ENCODE data around the gene RNF130.
"Not testable (repeated sequence)": the region's sequence is repeated elsewhere in the genome, so short reads cannot be mapped to it uniquely, and the experiment has no call there.

RNF130 gene

DNA sequence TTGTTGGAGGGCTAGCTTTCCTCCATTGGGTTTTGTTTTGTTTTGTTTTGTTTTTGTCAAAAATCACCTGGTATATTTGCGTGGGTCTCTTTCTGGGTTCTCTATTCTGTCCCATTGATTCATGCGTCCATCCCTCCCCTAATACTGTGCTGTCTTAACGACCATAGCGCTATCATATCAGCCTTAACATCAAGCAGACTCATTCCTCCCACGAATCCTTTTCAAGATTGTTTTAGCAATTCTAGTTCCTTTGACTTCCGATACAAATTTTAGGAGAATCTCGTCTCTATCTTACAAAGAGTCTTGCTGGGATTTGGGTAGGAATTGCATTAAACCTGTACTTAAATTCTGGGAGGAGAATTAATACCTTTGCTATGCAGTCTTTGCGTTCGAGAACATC is 31.1 kb upstream of the RNF130 start:
- DNase-seq = no peak

DNA sequence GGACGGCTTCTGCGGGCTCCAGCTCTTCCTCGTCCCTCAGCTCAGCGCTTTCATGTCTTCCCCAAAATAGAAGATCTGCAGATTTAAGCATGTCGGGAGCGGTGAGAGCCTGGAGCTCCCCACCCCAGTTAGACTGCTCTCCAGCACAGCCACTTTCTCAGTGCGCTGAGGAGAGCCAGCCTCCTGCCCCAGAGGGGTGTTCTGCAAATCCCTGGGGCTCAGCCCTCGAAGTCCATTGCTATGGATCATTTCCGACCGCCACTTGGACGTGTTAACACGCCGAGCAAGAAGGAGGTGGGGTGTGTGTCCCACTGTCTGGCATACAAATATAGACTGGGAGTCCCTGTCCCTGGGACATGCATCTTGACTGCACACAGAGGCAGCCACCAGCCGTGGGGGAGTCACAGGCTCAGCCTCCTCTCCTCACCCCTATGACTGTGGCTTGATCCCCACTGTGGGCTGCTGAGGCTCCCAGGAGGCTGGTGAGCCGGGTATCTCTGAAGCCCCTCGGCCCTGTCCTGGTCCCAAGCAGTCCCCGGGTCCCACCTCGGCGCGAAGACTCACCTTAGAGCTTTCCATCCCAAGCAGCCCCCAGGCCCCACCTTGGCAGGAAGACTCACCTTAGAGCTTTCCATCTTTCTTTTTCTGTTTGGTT is 30.0 kb upstream of the RNF130 start:
- DNase-seq = no peak

DNA sequence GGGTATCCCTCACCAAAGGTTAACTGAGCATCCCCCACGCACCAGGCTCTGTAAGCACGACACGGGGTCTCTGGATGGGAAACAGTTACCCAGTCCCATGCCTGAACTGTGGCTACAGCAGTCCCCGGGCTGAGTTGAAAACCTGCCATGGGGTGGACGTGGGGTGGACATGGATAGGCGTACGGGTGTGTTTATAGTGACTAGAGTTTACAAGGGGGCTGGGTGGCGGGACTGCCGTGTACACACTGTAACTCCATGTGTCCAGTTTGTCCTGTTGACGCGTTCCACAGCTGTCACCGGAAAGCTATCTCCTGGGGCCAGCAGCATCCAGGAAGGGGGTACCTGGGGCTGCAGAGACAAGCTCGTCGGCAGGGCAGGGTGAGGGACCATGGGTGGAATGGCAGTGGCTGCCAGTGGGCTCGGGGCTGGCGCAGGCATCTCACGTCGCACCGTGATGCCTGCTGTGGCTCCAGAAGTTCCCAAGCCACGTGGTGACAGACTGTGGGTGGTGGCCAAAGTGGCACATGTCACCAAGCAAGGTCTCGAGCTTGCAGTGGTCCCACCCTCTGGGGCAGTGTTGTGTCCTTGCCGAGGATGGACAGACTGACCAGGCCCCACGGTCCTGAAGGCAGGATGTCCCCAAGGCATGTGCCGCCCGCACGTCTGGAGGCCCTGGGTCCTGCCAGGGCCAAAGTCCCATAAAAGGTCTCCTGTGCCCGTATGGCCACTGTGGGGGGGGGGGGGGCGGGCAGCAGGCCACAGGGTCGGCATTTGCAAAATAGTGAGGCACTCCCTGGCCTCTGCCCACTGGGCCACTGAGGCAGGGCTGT is 29.3 kb upstream of the RNF130 start:
- DNase-seq = no peak

DNA sequence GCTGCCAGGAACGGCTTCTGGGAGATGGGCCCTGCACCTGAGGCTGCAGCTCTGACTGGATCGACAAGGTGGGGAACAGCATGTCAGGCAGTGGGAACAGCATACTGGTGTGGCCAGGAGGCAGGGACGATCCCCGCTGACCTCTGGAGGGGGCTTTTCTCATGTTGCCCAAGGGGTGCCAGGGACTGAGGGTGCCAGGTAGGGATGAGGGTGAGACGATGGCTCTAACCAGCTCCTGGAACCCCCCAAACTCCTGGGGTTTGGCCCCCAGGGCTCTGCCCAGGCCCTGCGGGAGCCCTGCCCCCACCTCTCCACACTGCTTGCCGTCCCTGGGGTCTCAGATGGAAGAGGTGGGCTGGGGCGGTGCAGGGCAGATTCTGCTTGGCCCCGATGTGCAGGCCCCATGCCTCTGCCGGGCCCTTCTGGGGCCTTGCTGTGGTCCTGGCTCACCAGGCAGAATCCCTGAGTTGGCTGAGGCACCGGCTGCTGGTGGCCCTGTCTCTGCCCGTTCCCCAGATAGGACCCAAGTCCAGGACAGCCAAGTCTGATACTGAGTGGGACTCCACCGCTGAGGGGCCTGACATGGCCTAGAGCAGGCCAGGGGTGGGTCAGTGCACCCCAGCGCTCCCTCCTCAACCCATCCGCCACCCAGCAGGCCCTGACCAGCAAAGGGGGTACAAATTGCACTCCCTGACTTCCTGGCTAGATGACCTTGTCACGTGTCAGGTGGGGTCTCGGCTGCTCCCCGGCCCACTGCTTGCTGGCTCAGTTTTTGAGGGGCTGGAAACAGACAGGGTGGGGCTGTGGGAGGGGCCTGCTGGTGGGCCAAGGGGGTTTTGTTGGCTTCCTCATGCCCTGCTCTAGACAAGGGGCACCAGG is 28.4 kb upstream of the RNF130 start:
- no peak for DNase-seq

DNA sequence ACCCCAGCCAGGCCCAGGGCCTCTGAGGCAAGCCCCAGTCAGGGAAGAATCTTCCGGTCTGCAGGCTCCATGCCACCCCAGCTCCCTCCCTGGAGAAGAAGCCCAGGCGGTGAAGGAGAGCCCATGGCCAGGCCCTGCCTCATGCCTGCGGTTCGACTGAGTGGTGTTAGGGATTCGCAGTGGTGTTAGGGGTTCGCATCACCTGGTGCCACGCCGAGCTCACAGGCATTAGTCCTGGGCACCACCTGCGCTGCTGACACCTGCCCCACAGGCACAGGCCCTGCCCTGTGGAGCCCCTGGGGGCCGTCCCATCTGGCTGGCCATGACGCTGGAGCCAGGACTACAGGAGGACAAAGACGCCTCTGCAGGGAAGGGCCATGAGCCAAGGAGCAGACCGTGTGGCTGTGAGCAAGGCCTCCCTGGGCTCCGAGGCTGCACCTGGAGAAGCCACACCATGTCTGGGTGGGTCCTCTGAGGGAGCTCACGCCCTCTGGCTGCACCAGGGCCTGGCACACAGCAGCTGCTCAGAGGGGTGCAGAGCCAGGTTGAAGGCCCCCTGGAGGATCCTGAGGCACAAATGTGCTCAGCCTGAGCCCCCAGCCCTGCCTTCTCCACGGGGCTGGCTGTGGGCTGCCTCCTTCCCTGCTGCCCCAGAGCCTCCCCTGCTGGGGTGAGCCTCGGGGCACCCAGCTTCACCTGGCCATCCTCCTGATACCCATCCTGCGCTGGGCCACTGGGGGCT is 27.6 kb upstream of the RNF130 start:
- no peak for DNase-seq

DNA sequence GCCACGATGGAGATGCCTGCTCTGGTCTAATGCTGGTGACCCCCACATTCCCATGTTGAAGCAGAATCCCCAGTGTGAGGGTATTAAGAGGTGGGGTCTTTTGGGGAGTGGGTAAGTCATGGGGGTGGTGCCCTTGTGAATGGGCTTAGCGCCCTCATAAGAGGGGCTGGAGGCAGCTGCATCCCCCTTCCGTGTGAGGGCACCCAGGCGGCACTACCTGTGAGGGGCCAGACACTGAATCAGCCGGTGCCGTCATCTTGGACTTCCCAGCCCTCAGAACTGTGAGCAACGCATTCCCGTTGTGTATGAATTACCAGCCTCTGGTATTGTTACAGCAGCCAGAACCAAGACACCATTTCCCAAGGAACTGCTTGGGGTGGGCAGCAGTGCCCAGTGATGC is 27.0 kb upstream of the RNF130 start:
- no peak for DNase-seq

DNA sequence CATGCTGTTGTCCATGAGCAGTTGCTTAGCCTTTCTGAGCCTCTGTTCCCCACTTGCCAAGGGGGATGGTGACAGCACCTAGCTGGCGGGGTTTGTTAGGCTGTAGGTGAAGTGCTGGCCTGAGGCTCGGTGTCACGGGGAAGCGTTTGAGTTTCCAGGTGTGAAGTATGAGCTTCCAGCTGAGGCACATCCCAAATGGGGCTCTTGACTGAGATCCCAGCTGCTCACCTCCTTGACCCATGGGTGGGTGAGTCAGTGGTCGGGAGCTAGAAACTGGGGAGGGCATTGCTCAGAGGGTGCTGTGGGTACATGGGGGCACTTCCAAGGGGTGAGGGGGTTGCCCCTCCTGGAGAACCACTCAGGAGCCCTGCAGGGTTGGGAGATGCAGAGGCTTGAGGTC is 26.4 kb upstream of the RNF130 start:
- DNase-seq = no peak

DNA sequence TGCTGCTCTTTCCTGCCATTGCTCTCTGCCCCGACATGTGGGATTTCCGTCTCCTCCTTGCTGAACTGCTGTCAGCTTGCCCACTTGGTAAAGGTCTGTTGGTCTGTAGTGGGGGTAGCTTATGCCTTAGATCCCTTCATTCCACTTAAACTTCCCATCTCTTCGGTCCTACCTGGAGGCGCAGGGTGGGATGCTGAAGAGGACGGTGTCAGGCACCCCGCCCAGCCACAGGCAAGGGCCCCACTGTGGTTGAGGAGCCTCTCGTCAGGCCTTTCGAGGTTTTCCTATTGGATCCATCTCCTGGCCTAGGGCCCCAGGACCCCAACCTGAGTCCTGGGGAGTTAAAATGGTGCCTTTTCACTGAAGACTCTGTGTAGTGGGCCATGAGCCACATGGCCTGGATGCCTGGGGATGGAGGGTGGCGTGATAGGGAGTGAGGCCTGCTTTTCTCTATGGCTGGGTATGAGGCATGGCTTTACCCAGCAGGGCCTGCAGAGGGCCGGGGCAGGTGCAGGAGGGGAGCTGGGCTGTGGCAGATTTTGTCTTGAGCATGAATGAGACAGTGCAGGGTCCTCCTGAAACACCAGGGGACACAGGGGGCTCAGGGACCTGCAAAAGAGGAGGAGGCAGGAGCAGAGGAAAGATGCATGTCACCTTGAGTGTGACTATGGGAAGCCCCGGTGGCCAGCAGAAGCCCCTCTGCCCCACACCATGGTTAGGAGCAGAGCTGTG is 25.8 kb upstream of the RNF130 start:
- no peak for DNase-seq

DNA sequence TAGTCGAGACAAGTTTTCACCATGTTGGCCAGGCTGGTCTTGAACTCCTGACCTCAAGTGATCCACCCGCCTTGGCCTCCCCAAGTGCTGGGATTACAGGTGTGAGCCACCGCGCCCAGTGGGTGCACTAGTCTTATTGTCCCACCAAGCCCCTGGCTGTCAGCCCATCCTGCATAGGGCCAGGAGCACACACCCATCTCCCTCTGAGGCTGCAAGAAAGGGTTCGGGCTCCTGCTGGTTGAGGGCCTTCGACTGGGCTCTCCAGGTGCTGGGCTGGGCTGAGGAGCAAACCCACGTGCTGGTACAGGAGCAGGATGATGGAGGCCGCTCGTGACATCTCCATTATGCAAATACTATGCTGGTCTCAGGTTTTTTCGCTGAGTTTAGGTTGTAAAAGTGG is 25.1 kb upstream of the RNF130 start:
- DNase-seq = no peak

DNA sequence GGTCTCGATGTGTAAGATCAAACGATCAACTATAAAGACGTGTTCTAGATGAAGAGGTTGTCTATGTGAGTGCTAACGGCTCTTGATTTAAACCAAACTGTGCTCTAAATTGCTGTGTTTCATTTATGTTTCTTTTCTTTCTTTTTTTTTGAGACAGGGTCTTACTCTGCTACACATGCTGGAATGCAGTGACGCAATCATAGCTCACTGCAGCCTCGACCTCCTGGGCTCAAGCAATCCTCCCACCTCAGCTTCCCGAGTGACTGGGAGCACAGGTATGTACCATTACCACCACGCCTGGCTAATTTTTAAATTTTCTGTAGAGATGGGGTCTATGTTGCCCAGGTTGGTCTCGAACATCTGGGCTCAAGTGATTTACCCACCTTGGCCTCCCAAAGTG is 24.0 kb upstream of the RNF130 start:
- no peak for DNase-seq

DNA sequence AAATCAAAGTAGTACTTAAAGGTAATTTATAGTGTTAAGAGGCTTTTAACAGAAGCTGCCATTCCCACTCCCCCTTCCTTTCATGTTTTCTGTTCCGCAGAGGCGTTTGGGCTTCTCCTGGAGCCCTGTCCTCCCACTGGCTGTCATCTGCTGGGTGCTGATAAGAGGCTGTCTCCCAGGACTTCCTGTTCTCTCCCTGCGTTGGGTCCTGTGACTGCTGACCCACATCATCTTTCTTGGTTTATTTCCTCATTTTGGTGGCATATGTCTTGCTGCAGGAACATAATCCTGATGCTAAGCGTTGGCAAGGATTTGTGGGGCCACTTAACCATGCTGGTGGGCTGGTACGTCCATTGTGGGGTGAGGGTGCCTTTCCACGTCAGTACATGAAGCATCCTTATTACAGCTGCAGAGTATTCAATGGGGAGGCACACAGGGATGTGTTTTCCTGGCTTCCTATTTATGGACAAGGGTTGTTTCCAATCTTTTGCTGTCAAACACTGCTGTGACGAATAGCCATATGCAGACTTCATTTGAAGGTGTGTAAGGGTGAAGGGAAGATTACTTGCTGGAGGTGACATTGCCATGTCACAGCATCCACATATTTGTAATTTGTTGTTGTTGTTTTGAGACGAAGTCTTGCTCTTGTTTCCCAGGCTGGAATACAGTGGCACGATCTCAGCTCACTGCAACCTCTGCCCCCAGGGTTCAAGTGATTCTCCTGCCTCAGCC is 22.3 kb upstream of the RNF130 start:
- DNase-seq = no peak

DNA sequence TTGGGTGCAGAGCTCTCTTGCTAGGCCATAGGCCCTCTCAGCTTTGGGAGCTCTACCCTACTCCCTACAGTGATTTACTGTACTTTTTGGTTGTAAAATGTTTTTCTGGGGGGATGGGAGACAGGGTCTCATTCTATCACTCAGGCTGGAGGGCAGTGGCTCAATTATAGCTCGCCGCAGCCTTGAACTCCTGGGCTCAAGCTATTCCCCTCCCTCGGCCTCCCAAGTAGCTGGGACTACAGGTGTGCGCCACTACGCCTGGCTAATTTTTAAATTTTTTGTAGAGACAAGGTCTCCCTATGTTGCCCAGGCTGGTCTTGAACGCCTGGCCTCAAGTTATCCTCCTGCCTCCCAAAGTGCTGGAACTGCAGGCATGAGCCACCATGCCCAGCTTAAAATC is 21.7 kb upstream of the RNF130 start:
- DNase-seq = no peak

DNA sequence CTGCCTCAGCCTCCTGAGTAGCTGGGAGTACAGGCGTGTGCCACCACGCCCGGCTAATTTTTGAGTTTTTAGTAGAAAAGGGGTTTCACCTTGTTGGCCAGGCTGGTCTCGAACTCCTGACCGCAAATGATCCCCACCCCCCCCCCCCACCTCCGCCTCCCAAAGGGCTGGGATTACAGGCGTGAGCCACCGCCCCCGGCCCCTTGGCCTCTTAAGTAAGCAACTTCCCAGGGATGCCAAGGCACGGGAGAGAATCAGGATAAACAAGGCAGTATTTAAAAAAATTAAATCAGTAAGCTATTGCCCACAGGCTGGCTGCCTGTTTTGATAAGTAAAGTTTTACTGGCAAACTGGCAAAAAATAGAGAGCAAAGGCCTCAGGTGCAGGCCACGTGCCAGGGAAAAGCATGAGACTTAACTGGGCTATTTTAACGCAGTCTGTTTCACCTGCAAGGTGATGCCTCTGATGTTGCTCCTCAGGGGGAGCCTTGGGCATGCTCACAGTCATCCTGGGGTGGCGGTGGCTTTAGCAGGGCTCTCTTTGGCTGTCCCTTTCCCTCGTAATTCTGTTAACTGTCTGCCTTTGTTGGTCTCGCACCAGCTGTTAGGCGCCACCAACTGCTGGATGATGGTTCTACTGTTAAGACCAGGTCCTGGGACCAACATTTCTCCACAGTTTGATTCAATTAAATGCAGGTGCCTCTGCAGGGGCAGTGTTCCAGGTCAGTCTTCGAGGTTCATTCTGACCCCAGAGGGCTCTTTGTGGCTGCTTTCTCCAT is 19.4 kb upstream of the RNF130 start:
- peak; percentile 17 to 56 (median 24) for DNase-seq

DNA sequence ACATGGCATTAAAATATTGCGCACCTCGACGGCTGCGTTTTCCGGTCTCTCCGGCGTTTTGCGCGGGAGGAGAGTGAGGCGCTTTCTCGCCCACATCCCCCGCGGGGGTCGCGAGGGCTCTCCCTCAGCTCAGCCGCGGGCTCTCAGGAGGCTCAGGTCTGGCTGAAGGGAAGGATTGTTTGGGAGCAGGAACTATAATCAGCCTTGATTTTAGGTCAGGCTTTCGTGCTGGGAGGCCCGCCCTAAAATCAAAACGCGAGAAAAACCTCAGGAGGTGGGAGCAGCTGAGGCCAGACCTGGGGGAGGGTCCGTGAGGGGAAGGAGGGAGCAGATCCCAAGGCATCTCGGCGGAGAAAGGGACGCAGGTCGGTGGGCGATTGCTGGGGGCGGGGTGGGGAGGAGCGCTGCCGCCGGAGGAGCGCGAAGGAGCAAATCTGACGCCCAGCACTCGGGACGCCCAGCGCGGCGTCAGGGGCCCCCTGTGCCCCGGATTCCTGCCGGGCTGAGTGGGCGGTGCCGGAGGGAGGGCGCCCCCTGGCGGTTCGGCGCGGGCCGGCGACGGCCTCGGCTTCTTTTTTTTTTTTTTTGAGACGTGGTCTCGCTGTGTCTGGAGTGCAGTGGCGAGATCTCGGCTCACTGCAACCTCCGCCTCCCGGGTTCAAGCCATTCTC is 18.7 kb upstream of the RNF130 start:
- DNase-seq = peak; percentile 28 to 46 (median 36)

DNA sequence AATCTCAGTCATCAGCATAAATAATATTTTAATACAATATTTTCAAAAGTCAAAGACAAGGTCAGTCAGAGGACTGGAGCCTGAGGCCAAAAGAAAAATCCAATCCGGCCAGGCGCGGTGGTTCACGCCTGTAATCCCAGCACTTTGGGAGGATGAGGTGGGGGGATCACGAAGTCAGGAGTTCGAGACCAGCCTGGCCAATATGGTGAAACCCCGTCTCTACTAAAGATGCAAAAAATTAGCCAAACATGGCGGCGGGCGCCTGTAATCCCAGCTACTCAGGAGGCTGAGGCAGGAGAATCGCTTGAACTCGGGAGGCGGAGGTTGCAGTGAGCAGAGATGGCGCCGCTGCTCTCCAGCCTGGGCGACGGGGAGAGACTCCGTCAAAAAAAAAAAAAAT is 18.1 kb upstream of the RNF130 start:
- DNase-seq = not testable (repeated sequence)

DNA sequence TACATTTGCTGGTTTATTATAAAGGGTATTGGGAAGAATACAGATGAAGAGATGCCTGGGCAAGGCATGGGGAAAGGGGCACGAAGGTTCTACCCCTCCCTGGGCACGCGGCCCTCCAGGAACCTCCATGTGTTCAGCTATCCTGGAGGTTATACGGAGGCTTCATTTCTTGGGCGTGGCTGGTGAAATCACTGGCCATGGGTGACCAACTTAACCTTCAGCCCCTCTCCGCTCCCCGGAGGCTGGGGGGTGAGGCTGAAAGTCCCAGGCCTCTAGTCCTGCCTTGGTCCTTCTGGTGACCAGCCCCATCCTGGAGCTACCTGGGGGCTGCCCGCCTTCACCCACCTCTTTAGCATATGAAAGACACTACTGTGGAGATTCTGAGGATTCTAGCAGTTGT is 17.0 kb upstream of the RNF130 start:
- DNase-seq = no peak

DNA sequence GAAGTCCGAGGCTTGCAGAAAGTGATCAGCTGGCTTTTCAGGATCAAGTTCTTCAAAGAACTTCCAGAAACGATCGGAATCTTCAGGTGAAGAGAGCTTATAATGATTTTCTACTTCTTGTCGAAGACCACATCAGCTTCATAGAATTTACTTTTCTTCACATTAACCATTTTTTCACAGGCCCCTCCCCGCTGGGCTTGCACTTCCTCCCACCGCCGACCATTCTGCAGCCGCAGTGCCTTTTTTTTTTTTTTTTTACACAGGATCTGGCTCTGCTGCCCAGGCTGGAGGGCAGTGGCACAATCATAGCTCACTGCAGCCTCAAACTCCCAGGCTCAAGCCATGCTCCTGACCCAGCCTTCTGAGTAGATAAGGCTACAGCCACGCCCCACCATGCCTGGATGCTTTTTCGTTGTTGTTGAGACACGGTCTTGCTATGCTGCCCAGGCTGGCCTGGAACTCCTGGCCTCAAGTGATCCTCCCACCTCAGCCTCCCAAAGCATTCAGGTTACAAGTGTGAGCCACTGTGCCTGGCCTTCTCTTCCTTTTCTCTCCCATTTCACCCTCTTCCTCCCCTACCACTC is 15.3 kb upstream of the RNF130 start:
- no peak for DNase-seq

DNA sequence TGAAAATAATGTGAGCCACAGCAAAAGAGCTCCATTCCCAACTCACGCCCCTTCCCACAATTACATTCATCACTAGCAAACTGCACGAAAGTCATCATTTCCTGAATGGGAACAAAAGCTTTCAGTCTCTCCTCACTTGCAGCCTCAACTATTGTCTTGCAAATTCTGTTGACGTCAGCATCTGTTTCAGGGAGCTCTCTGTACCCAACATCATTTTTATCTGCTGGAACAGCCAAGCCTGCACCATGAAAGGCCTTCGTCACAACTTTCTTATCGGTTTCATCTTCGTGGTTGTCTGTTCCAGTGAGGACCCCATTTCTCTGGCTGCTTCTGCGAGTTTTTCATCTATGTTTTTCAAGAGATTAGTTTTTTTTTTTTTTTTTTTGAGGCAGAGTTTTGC is 14.3 kb upstream of the RNF130 start:
- peak in 1 of 3 experiments; percentile 0 for DNase-seq

Data from NCI-H1417 (cell line).